Activated CD4-positive, alpha-beta T cell treated with anti-CD3 and anti-CD28 coated beads, Interleukin-2, amount 10 ng/mL, durations not matched to agents 7 days and 5 days (primary cell): ENCODE data around the gene HSP90AA1. TPM values are rescaled to one million over a fixed set of nuclear protein-coding genes. Genes with fewer than 3 reads are reported as not detected.
"Not testable (repeated sequence)": the region's sequence is repeated elsewhere in the genome, so short reads cannot be mapped to it uniquely, and the experiment has no call there.

Experiments used
- CTCF ChIA-PET: fragments of 350-600 bp; sonication (Branson Sonifier 250); formaldehyde crosslinking; loops from one replicate; lab custom pipeline; 2021; ENCODE audit warnings: antibody characterized with exemption; lab: Charles Lee
- POLR2A ChIA-PET: fragments of 350-600 bp; sonication (Branson Sonifier 250); formaldehyde crosslinking; loops from one replicate; lab custom pipeline; 2021; ENCODE audit warnings: antibody characterized with exemption; lab: Charles Lee
- DNase-seq: peaks from one replicate; pipeline ENCODE4 v3.0.0-alpha.2; 2020
- H3K27ac Mint-ChIP-seq: one replicate; pipeline ENCODE4 v1.8.0; 2021; ENCODE audit warnings: mild to moderate bottlenecking, moderate library complexity, mixed read lengths
- H3K27me3 Mint-ChIP-seq: one replicate; pipeline ENCODE4 v1.8.0; 2021; ENCODE audit warnings: mixed read lengths
- H3K36me3 Mint-ChIP-seq: one replicate; pipeline ENCODE4 v1.8.0; 2021; ENCODE audit warnings: low read depth, mixed read lengths
- H3K4me1 Mint-ChIP-seq: one replicate; pipeline ENCODE4 v1.8.0; 2021; ENCODE audit warnings: mixed read lengths
- H3K4me3 Mint-ChIP-seq: one replicate; pipeline ENCODE4 v1.8.0; 2021; ENCODE audit warnings: mild to moderate bottlenecking, moderate library complexity, mixed read lengths
- H3K9me3 Mint-ChIP-seq: one replicate; pipeline ENCODE4 v1.8.0; 2021; ENCODE audit warnings: mixed read lengths
- total RNA-seq, 2 experiments: library from RNA; stranded (reverse); gene quantifications; one replicate each; pipeline ENCODE4 v1.2.3, GENCODE V29; 2021

HSP90AA1 gene
- total RNA-seq, 2 experiments from 2014 or later = 527 to 575 TPM

- Mint-ChIP-seq H3K27me3 (no peaks in the 10 kb centered on the region), H3K9me3 (no peaks in the 10 kb centered on the region), H3K27ac (peak overlapping the region; percentile 66)
These were observed 2.9 kb upstream of the HSP90AA1 start for GRCh38 chr14:102089621-102090343.

GRCh38 chr14:102088012-102088792 is 1.4 kb upstream of the HSP90AA1 start:
- H3K27me3 Mint-ChIP-seq = no peaks in the 10 kb centered on the region
- DNase-seq = peak; percentile 53
- H3K4me3 Mint-ChIP-seq = peak overlapping the region; percentile 83
- CTCF ChIA-PET = interaction anchor here (0.6 to 1.4 kb wide), 6 partner anchors 38 to 370 kb away, joined by 3 to 4 read pairs (median 3); no protein-coding TSS in a partner anchor
- H3K9me3 Mint-ChIP-seq = no peaks in the 10 kb centered on the region
- POLR2A ChIA-PET = no interaction called here
- H3K27ac Mint-ChIP-seq = peak overlapping the region; percentile 90
- H3K36me3 Mint-ChIP-seq = peaks cover 32% of the 10 kb centered on the region
- H3K4me1 Mint-ChIP-seq = peaks cover 53% of the 10 kb centered on the region

More at GRCh38 chr14:102089621-102090343, 2.9 kb upstream of the HSP90AA1 start:
- peak overlapping the region; percentile 83 for H3K4me3 Mint-ChIP-seq
- H3K36me3 Mint-ChIP-seq = peaks cover 16% of the 10 kb centered on the region
- H3K4me1 Mint-ChIP-seq = peaks cover 37% of the 10 kb centered on the region
- ChIA-PET POLR2A (no interaction called here), CTCF (interaction anchor here (0.6 kb wide), 1 partner anchor 204 kb away, joined by 3 read pairs; no protein-coding TSS in a partner anchor)
- DNase-seq = no peak

- Mint-ChIP-seq H3K27ac (peak overlapping the region; percentile 90), H3K27me3 (no peaks in the 10 kb centered on the region), H3K4me3 (peak overlapping the region; percentile 83), H3K9me3 (no peaks in the 10 kb centered on the region), H3K4me1 (peaks cover 58% of the 10 kb centered on the region), H3K36me3 (peaks cover 37% of the 10 kb centered on the region)
- DNase-seq = no peak
- POLR2A ChIA-PET = no interaction called here
- CTCF ChIA-PET = interaction anchor here (0.6 to 1.2 kb wide), 5 partner anchors 37 to 647 kb away, joined by 3 read pairs; no protein-coding TSS in a partner anchor
These were observed 843 bp upstream of the HSP90AA1 start for GRCh38 chr14:102087762-102088011.

GRCh38 chr14:102086709-102086971 is 204 bp downstream of the HSP90AA1 start:
- POLR2A ChIA-PET = no interaction called here
- H3K4me1 Mint-ChIP-seq = peaks cover 67% of the 10 kb centered on the region

GRCh38 chr14:102085948-102086708 is 716 bp downstream of the HSP90AA1 start:
- Mint-ChIP-seq H3K4me3 (peak overlapping the region; percentile 97), H3K27me3 (no peaks in the 10 kb centered on the region), H3K27ac (peak overlapping the region; percentile 91), H3K4me1 (peaks cover 70% of the 10 kb centered on the region), H3K36me3 (peaks cover 52% of the 10 kb centered on the region), H3K9me3 (no peaks in the 10 kb centered on the region)
- ChIA-PET CTCF (interaction anchor here (1.0 kb wide), 1 partner anchor 115 kb away, joined by 3 read pairs; no protein-coding TSS in a partner anchor), POLR2A (no interaction called here)
- DNase-seq = peak; percentile 68

More at GRCh38 chr14:102086709-102086971, 204 bp downstream of the HSP90AA1 start:
- no peaks in the 10 kb centered on the region for H3K9me3 Mint-ChIP-seq
- H3K4me3 Mint-ChIP-seq = peak overlapping the region; percentile 80
- peaks cover 47% of the 10 kb centered on the region for H3K36me3 Mint-ChIP-seq
- no peak for DNase-seq
- H3K27ac Mint-ChIP-seq = peak overlapping the region; percentile 91
- CTCF ChIA-PET = interaction anchor here (1.0 kb wide), 1 partner anchor 115 kb away, joined by 3 read pairs; no protein-coding TSS in a partner anchor
- no peaks in the 10 kb centered on the region for H3K27me3 Mint-ChIP-seq

GRCh38 chr14:102085488-102085887 is 1.4 kb downstream of the HSP90AA1 start:
- Mint-ChIP-seq H3K27me3 (no peaks in the 10 kb centered on the region), H3K27ac (peak overlapping the region; percentile 91), H3K4me3 (peak overlapping the region; percentile 97), H3K4me1 (peaks cover 75% of the 10 kb centered on the region), H3K36me3 (peaks cover 59% of the 10 kb centered on the region), H3K9me3 (no peaks in the 10 kb centered on the region)
- no peak for DNase-seq
- ChIA-PET CTCF (interaction anchor here (0.6 to 1.3 kb wide), 2 partner anchors 10 to 163 kb away, joined by 3 to 4 read pairs; no protein-coding TSS in a partner anchor), POLR2A (no interaction called here)

- POLR2A ChIA-PET = no interaction called here
- CTCF ChIA-PET = interaction anchor here (0.6 to 1.3 kb wide), 4 partner anchors 10 to 687 kb away, joined by 3 to 4 read pairs (median 4); no protein-coding TSS in a partner anchor
These were observed 1.9 kb downstream of the HSP90AA1 start for GRCh38 chr14:102084931-102085330.

GRCh38 chr14:102084522-102084921 is 2.3 kb downstream of the HSP90AA1 start:
- CTCF ChIA-PET = interaction anchor here (0.6 to 1.4 kb wide), 4 partner anchors 9 to 688 kb away, joined by 3 to 4 read pairs (median 4); no protein-coding TSS in a partner anchor
- H3K27me3 Mint-ChIP-seq, H3K9me3 Mint-ChIP-seq, DNase-seq, POLR2A ChIA-PET: not testable (repeated sequence)
- peak overlapping the region; percentile 97 for H3K4me3 Mint-ChIP-seq
- H3K27ac Mint-ChIP-seq = peak overlapping the region; percentile 91
- peaks cover 68% of the 10 kb centered on the region for H3K36me3 Mint-ChIP-seq
- H3K4me1 Mint-ChIP-seq = peaks cover 69% of the 10 kb centered on the region

More at GRCh38 chr14:102084931-102085330, 1.9 kb downstream of the HSP90AA1 start:
- H3K27me3 Mint-ChIP-seq = no peaks in the 10 kb centered on the region
- H3K9me3 Mint-ChIP-seq = no peaks in the 10 kb centered on the region
- H3K4me1 Mint-ChIP-seq = peaks cover 72% of the 10 kb centered on the region
- H3K27ac Mint-ChIP-seq = peak overlapping the region; percentile 91
- H3K36me3 Mint-ChIP-seq = peaks cover 64% of the 10 kb centered on the region
- DNase-seq = no peak
- H3K4me3 Mint-ChIP-seq = peak overlapping the region; percentile 97

- H3K9me3 Mint-ChIP-seq = no peaks in the 10 kb centered on the region
- H3K27me3 Mint-ChIP-seq = no peaks in the 10 kb centered on the region
- H3K4me3 Mint-ChIP-seq = no peak overlapping the region
- H3K27ac Mint-ChIP-seq = no peak overlapping the region
- H3K4me1 Mint-ChIP-seq = peaks cover 53% of the 10 kb centered on the region
- POLR2A ChIA-PET = no interaction called here
- peaks cover 87% of the 10 kb centered on the region for H3K36me3 Mint-ChIP-seq
- CTCF ChIA-PET = interaction anchor here (1.0 kb wide), 1 partner anchor 9 kb away, joined by 3 read pairs; no protein-coding TSS in a partner anchor
- no peak for DNase-seq
These were observed 5.4 kb downstream of the HSP90AA1 start for GRCh38 chr14:102081231-102082080.

- ChIA-PET CTCF (interaction anchor here (1.0 kb wide), 1 partner anchor 8 kb away, joined by 3 read pairs; no protein-coding TSS in a partner anchor), POLR2A (no interaction called here)
- no peaks in the 10 kb centered on the region for H3K27me3 Mint-ChIP-seq
- H3K4me3 Mint-ChIP-seq = no peak overlapping the region
- no peaks in the 10 kb centered on the region for H3K9me3 Mint-ChIP-seq
- peaks cover 78% of the 10 kb centered on the region for H3K36me3 Mint-ChIP-seq
- no peak for DNase-seq
- no peak overlapping the region for H3K27ac Mint-ChIP-seq
- peaks cover 47% of the 10 kb centered on the region for H3K4me1 Mint-ChIP-seq
These were observed 6.4 kb downstream of the HSP90AA1 start for GRCh38 chr14:102080183-102081080.

GRCh38 chr14:102079700-102079979 is 7.2 kb downstream of the HSP90AA1 start:
- Mint-ChIP-seq H3K4me3 (no peak overlapping the region), H3K9me3 (no peaks in the 10 kb centered on the region), H3K4me1 (peaks cover 39% of the 10 kb centered on the region), H3K27me3 (no peaks in the 10 kb centered on the region), H3K36me3 (peaks cover 70% of the 10 kb centered on the region), H3K27ac (no peak overlapping the region)
- CTCF ChIA-PET = interaction anchor here (0.6 to 1.2 kb wide), 2 partner anchors 17 to 317 kb away, joined by 3 read pairs; no protein-coding TSS in a partner anchor
- POLR2A ChIA-PET = no interaction called here
- DNase-seq = no peak
